SK-MEL-5 (cell line): ENCODE results near the gene FAM170A. TPM values are rescaled to one million over a fixed set of nuclear protein-coding genes. Genes with fewer than 3 reads are reported as not detected.

ENCODE experiments used
- total RNA-seq: library from RNA; depleted of rRNA; stranded (reverse); fragments of >200 nt; shearing (Covaris generic); gene quantifications from 2 replicates; pipeline ENCODE4 v1.2.3, GENCODE V29; 2014; rRNA removed

FAM170A gene
- total RNA-seq, 1 experiment from 2014 or later: not detected

Other genes starting within 250 kb of the FAM170A start
- 120 and 160 TPM in 2 replicates for gene HSD17B4, start 177.1 kb upstream of the FAM170A start, total RNA-seq